ENCODE results near the gene ADSL. TPM values are rescaled to one million over a fixed set of nuclear protein-coding genes. Genes with fewer than 3 reads are reported as not detected.

The ADSL gene
- total RNA-seq, 4 donors from 2014 or later: 41.8 to 51.7 (median 45.2) TPM

GRCh38 chr22:40312050-40312449, 34.2 kb upstream of the ADSL start:
- no peak for DNase-seq (ENCODE audit: low spot score in 2 of 2)
- H3K27ac ChIP-seq: no peak overlapping the region
- WGBS: 94% methylated on average over 2 of the region's 2 CpGs
- H3K9me3 ChIP-seq: no peaks in the 10 kb centered on the region
- H3K36me3 ChIP-seq: peaks cover 98% of the 10 kb centered on the region
- no peak for TF ChIP-seq POLR2AphosphoS5 (IDR thresholded peaks at IDR 0.05)
- H3K4me1 ChIP-seq: peaks cover 7% of the 10 kb centered on the region
- H3K4me3 ChIP-seq: no peak overlapping the region
- H3K27me3 ChIP-seq: no peaks in the 10 kb centered on the region

- DNase-seq (ENCODE audit: low spot score in 2 of 2): no peak
- Histone ChIP-seq H3K4me1 (peaks cover 7% of the 10 kb centered on the region), H3K27ac (no peak overlapping the region), H3K36me3 (peaks cover 98% of the 10 kb centered on the region), H3K9me3 (no peaks in the 10 kb centered on the region), H3K4me3 (no peak overlapping the region), H3K27me3 (no peaks in the 10 kb centered on the region)
- TF ChIP-seq POLR2A (IDR thresholded peaks at IDR 0.05) (no peak), EP300 (IDR thresholded peaks at IDR 0.05) (no peak), CTCF (IDR thresholded peaks at IDR 0.05) (no peak), POLR2AphosphoS5 (IDR thresholded peaks at IDR 0.05) (no peak)
- 61% methylated on average over 2 of the region's 2 CpGs for WGBS
Measured at GRCh38 chr22:40313007-40313406, 33.3 kb upstream of the ADSL start.

DNA sequence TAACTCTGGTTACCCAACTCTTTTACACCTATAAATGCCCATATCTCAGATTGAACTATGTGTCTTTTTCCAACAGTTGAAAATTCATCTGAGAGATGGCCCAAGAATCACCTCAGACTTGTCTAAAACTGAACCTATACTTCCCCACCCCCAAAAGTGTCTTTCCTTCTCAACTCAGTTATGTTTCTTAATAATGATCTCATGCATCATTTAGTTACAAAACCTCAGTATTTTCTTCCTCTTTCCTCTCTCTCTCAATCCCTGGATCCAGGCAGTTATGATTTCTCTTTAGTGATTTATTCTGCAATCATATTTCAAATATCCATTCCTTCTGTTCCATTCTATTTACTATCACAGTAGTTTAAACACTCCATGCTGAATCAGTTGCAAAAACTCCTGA, 32.3 kb upstream of the ADSL start:
- H3K9me3 ChIP-seq: no peaks in the 10 kb centered on the region
- H3K27ac ChIP-seq: no peak overlapping the region
- TF ChIP-seq POLR2AphosphoS5 (IDR thresholded peaks at IDR 0.05) (no peak), POLR2A (IDR thresholded peaks at IDR 0.05) (no peak), EP300 (IDR thresholded peaks at IDR 0.05) (no peak), CTCF (IDR thresholded peaks at IDR 0.05) (no peak)
- no peaks in the 10 kb centered on the region for H3K27me3 ChIP-seq
- peaks cover 7% of the 10 kb centered on the region for H3K4me1 ChIP-seq
- H3K4me3 ChIP-seq: no peak overlapping the region
- H3K36me3 ChIP-seq: peaks cover 98% of the 10 kb centered on the region
- no peak for DNase-seq (ENCODE audit: low spot score in 2 of 2)

GRCh38 chr22:40320687-40321086, 25.6 kb upstream of the ADSL start:
- TF ChIP-seq CTCF (IDR thresholded peaks at IDR 0.05) (no peak), EP300 (IDR thresholded peaks at IDR 0.05) (no peak), POLR2AphosphoS5 (IDR thresholded peaks at IDR 0.05) (no peak), POLR2A (IDR thresholded peaks at IDR 0.05) (no peak)
- H3K4me3 ChIP-seq: no peak overlapping the region
- no peak for DNase-seq (ENCODE audit: low spot score in 2 of 2)
- H3K27me3 ChIP-seq: no peaks in the 10 kb centered on the region
- no peak overlapping the region for H3K27ac ChIP-seq
- peaks cover 84% of the 10 kb centered on the region for H3K36me3 ChIP-seq
- H3K9me3 ChIP-seq: no peaks in the 10 kb centered on the region
- no peaks in the 10 kb centered on the region for H3K4me1 ChIP-seq

DNA sequence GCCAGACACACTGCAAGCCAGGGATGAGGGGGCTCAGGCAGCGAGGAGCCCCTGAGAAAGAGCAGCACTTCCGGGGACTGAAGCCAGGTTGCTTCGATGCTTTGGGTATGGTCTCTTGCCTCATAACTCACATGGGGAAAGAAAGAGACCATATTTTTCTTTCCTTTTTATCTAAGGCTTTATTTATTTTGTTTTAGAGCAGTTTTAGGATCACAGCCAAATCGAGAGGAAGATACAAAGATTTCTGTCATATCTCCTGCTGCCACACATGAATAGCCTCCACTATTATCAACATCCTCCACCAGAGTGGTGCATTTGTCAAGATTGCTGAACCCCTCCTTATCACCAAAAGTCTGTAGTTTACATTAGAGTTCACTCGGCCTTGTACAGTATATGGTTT, 24.3 kb upstream of the ADSL start:
- 74% methylated on average over 5 of the region's 5 CpGs for WGBS
- no peak overlapping the region for H3K27ac ChIP-seq
- DNase-seq (ENCODE audit: low spot score in 2 of 2): no peak
- no peaks in the 10 kb centered on the region for H3K4me1 ChIP-seq
- H3K9me3 ChIP-seq: no peaks in the 10 kb centered on the region
- no peak for TF ChIP-seq CTCF (IDR thresholded peaks at IDR 0.05)
- no peak for TF ChIP-seq POLR2AphosphoS5 (IDR thresholded peaks at IDR 0.05)
- no peak for TF ChIP-seq POLR2A (IDR thresholded peaks at IDR 0.05)
- TF ChIP-seq EP300 (IDR thresholded peaks at IDR 0.05): no peak
- H3K27me3 ChIP-seq: no peaks in the 10 kb centered on the region
- H3K4me3 ChIP-seq: no peak overlapping the region
- peaks cover 73% of the 10 kb centered on the region for H3K36me3 ChIP-seq

GRCh38 chr22:40322818-40323447, 23.4 kb upstream of the ADSL start:
- TF ChIP-seq POLR2AphosphoS5 (IDR thresholded peaks at IDR 0.05): no peak
- no peak for TF ChIP-seq POLR2A (IDR thresholded peaks at IDR 0.05)
- TF ChIP-seq CTCF (IDR thresholded peaks at IDR 0.05): no peak
- TF ChIP-seq EP300 (IDR thresholded peaks at IDR 0.05): no peak
- 79% methylated on average over 14 of the region's 17 CpGs for WGBS
- peaks cover 68% of the 10 kb centered on the region for H3K36me3 ChIP-seq
- H3K27ac ChIP-seq: no peak overlapping the region
- H3K4me1 ChIP-seq: peaks cover 3% of the 10 kb centered on the region
- H3K27me3 ChIP-seq: no peaks in the 10 kb centered on the region
- H3K9me3 ChIP-seq: no peaks in the 10 kb centered on the region
- DNase-seq (ENCODE audit: low spot score in 2 of 2): no peak
- H3K4me3 ChIP-seq: no peak overlapping the region

All from suprapubic skin (tissue), 4 donors.